Astrocyte (in vitro differentiated cells and primary cell): ENCODE data around the gene DGKZ.
"Not testable (repeated sequence)": the region's sequence is repeated elsewhere in the genome, so short reads cannot be mapped to it uniquely, and the experiment has no call there.

Experiments used
- EZH2 ChIP-seq: IDR thresholded peaks from 2 replicates; pipeline ENCODE4 v1.6.1; 2012; ENCODE audit warnings: mild to moderate bottlenecking, low read length, inconsistent platforms; ENCODE audit not compliant: insufficient read depth
- TF ChIP-seq, protein P1 (sequence below): IDR thresholded peaks from 2 replicates; pipeline ENCODE4 v1.5.1; 2011; ENCODE audit warnings: low read depth, mild to moderate bottlenecking, inconsistent platforms, low read length, moderate library complexity; ENCODE audit not compliant: insufficient read depth

DNA sequence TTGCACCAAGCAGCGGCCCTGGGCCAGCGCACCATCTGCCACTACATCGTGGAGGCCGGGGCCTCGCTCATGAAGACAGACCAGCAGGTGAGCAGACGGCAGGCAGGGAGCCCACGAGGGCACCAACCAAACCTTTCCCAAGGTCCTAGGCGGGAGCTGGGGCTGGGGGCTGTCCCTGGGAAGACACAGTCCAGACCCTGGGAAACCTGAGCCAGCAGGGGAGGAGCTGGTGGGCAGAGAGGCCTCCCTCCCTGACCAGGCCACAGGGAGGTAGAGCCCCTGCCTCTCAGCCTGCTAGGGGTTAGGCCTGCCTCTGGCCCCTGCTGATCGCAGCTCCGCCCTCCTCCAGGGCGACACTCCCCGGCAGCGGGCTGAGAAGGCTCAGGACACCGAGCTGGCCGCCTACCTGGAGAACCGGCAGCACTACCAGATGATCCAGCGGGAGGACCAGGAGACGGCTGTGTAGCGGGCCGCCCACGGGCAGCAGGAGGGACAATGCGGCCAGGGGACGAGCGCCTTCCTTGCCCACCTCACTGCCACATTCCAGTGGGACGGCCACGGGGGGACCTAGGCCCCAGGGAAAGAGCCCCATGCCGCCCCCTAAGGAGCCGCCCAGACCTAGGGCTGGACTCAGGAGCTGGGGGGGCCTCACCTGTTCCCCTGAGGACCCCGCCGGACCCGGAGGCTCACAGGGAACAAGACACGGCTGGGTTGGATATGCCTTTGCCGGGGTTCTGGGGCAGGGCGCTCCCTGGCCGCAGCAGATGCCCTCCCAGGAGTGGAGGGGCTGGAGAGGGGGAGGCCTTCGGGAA, 32.4 kb downstream of the DGKZ start:
- not testable (repeated sequence) for TF ChIP-seq EZH2
- TF ChIP-seq, protein P1, sequence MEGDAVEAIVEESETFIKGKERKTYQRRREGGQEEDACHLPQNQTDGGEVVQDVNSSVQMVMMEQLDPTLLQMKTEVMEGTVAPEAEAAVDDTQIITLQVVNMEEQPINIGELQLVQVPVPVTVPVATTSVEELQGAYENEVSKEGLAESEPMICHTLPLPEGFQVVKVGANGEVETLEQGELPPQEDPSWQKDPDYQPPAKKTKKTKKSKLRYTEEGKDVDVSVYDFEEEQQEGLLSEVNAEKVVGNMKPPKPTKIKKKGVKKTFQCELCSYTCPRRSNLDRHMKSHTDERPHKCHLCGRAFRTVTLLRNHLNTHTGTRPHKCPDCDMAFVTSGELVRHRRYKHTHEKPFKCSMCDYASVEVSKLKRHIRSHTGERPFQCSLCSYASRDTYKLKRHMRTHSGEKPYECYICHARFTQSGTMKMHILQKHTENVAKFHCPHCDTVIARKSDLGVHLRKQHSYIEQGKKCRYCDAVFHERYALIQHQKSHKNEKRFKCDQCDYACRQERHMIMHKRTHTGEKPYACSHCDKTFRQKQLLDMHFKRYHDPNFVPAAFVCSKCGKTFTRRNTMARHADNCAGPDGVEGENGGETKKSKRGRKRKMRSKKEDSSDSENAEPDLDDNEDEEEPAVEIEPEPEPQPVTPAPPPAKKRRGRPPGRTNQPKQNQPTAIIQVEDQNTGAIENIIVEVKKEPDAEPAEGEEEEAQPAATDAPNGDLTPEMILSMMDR: not testable (repeated sequence)
